ENCODE measurements around the gene ZMIZ1.

Gene ZMIZ1

DNA sequence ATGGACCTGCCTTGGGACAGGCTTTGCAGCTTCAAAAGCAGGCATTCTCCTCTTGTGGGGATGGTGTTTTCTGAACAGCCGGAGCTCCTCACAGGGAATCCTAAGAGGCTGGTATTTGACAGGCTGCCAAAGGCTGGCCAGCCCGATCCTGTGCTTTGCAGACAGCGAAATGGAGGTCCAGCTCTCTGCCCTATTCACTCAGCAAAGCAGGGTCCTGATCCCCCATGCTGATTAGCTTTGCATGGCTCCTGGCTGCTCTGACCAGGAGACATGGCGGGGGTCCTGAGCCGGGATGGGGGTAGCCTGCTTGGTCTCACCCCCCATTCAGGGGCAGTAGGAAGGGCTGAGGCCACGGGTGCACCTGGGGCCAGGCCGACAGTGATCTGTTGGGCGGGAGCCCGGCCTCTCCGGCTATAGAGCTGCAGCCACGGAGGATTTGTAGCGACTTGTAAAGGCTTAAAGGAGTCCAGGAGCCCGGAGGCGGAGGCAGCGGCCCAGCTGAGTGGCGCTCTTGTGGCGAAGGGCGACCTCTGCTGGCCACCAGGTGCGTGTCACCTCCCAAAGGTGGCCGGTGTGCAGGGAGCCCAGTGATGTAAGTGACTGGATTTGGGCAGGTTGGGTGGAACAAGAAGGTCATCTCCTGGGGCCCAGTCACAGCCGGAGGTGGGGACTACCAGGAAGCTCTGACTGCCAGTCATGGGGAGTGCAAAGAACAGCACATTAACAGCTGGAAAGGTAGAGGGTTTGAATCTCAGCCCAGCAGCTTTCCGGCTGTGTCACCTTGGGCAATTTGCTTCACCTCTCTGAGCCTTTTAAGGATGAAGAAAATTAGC, 126.5 kb downstream of the ZMIZ1 start:
- no peak overlapping the region for H3K27ac ChIP-seq
- H3K36me3 ChIP-seq (ENCODE audit: insufficient read depth) = no peaks in the 10 kb centered on the region
- no peak overlapping the region; the same call in 1 of the 2 replicates for H2AFZ ChIP-seq (ENCODE audit: low read depth)
- TF ChIP-seq, protein P1, sequence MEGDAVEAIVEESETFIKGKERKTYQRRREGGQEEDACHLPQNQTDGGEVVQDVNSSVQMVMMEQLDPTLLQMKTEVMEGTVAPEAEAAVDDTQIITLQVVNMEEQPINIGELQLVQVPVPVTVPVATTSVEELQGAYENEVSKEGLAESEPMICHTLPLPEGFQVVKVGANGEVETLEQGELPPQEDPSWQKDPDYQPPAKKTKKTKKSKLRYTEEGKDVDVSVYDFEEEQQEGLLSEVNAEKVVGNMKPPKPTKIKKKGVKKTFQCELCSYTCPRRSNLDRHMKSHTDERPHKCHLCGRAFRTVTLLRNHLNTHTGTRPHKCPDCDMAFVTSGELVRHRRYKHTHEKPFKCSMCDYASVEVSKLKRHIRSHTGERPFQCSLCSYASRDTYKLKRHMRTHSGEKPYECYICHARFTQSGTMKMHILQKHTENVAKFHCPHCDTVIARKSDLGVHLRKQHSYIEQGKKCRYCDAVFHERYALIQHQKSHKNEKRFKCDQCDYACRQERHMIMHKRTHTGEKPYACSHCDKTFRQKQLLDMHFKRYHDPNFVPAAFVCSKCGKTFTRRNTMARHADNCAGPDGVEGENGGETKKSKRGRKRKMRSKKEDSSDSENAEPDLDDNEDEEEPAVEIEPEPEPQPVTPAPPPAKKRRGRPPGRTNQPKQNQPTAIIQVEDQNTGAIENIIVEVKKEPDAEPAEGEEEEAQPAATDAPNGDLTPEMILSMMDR (conservative IDR thresholded peaks at IDR 0.05; ENCODE audit: low read depth, low read length) = peak; percentile 86
- no peak overlapping the region for H3K4me3 ChIP-seq (IDR thresholded peaks at IDR 0.05; ENCODE audit: insufficient read depth, low read depth, low read length)
- H3K4me1 ChIP-seq (ENCODE audit: low read depth, poor library complexity, severe bottlenecking) = no peaks in the 10 kb centered on the region
- no peaks in the 10 kb centered on the region for H4K20me1 ChIP-seq (ENCODE audit: insufficient read depth)
- H3K9ac ChIP-seq = no peak overlapping the region
- H3K79me2 ChIP-seq (ENCODE audit: insufficient read depth, low read depth) = no peaks in the 10 kb centered on the region
- no peak overlapping the region for H3K4me2 ChIP-seq
- no peaks in the 10 kb centered on the region for H3K27me3 ChIP-seq (ENCODE audit: insufficient read depth, low read depth)

DNA sequence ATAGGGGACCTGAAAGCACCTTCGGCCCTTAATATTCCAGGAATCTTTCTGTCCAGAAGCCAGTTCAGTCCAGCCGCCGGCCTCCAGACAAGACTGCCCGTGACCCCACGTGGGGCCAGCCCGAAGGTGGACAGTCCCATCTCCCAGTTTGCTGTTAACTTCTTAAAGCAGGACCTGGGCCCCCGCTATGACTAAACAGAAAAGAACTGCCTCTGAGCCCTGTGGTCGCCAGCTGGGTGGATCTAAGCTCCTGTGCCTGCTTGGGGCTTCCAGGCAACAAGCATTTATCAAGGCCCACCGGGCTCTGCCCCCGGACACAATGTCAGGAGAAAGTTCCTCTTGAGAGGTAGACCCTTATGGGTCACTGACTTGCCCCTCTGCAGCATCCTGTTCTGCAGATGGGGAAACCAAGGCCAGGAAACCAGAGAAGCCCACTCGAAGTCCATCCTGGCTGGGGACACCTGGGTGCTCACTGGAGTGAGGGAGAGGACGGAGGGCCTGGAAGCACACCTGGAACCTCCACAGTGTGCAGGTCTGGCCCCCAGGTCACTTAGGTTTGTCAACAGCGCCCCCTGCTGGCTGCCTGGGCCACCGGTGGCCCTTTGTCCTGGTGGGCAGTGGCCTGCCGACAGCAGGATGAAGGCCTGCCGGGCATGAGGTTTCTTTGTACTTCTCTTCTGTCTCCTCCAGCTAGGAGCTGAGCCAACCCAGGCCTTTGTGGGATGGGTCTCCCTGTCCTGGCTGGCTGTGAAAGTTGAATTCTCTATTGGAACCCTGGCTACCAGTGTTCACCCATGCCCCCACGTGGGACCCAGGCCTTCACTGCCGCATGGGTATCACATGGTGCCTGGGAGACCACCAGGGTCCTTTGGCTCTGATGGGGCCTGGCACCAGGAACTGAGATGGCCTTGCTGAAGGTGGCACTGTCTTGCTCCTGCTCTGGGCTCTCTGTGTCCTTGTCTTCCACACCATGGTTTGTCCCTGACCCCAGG, 128.0 kb downstream of the ZMIZ1 start:
- TF ChIP-seq, protein P1 (conservative IDR thresholded peaks at IDR 0.05; ENCODE audit: low read depth, low read length) = peak; percentile 93
- no peak overlapping the region for H3K4me3 ChIP-seq (IDR thresholded peaks at IDR 0.05; ENCODE audit: insufficient read depth, low read depth, low read length)
- no peaks in the 10 kb centered on the region for H3K79me2 ChIP-seq (ENCODE audit: insufficient read depth, low read depth)
- no peaks in the 10 kb centered on the region for H3K4me1 ChIP-seq (ENCODE audit: low read depth, poor library complexity, severe bottlenecking)
- no peak overlapping the region for H3K4me2 ChIP-seq
- no peak overlapping the region for H3K9ac ChIP-seq
- no peak overlapping the region for H3K27ac ChIP-seq
- H4K20me1 ChIP-seq (ENCODE audit: insufficient read depth) = no peaks in the 10 kb centered on the region
- no peak overlapping the region for H2AFZ ChIP-seq (ENCODE audit: low read depth)
- H3K27me3 ChIP-seq (ENCODE audit: insufficient read depth, low read depth) = no peaks in the 10 kb centered on the region
- no peaks in the 10 kb centered on the region for H3K36me3 ChIP-seq (ENCODE audit: insufficient read depth)

DNA sequence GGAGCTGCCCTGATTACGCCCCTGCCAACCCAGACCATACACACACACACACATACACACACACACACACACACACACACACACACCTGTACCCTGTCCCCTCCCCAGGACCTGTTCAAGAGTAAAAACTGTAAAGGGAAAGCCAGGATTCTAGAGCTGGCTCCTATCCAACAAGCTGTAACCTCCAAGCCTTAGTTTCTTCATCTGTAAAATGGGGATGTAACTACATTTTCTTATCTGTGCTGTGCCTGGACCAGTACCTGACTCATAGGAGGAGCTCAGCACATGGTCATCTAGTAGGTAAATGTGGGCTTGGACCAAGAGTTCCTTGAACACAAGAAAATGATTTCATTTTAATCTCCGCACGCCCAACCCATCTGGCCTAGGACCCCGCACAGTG, 128.8 kb downstream of the ZMIZ1 start:
- TF ChIP-seq, protein P1 (conservative IDR thresholded peaks at IDR 0.05; ENCODE audit: low read depth, low read length) = no peak
- Histone ChIP-seq H3K27me3 (ENCODE audit: insufficient read depth, low read depth) (no peaks in the 10 kb centered on the region), H3K27ac (no peak overlapping the region), H3K36me3 (ENCODE audit: insufficient read depth) (no peaks in the 10 kb centered on the region), H3K4me3 (IDR thresholded peaks at IDR 0.05; ENCODE audit: insufficient read depth, low read depth, low read length) (no peak overlapping the region), H2AFZ (ENCODE audit: low read depth) (no peak overlapping the region), H3K79me2 (ENCODE audit: insufficient read depth, low read depth) (no peaks in the 10 kb centered on the region), H3K9ac (no peak overlapping the region), H3K4me1 (ENCODE audit: low read depth, poor library complexity, severe bottlenecking) (peaks cover 3% of the 10 kb centered on the region), H3K4me2 (no peak overlapping the region), H4K20me1 (ENCODE audit: insufficient read depth) (no peaks in the 10 kb centered on the region)

GRCh38 chr10:79200346-79200745, 131.6 kb downstream of the ZMIZ1 start:
- Histone ChIP-seq H3K36me3 (ENCODE audit: insufficient read depth) (no peaks in the 10 kb centered on the region), H4K20me1 (ENCODE audit: insufficient read depth) (no peaks in the 10 kb centered on the region), H3K4me1 (ENCODE audit: low read depth, poor library complexity, severe bottlenecking) (peaks cover 3% of the 10 kb centered on the region), H3K27me3 (ENCODE audit: insufficient read depth, low read depth) (no peaks in the 10 kb centered on the region), H3K4me3 (IDR thresholded peaks at IDR 0.05; ENCODE audit: insufficient read depth, low read depth, low read length) (no peak overlapping the region), H3K79me2 (ENCODE audit: insufficient read depth, low read depth) (no peaks in the 10 kb centered on the region), H3K9ac (no peak overlapping the region), H2AFZ (ENCODE audit: low read depth) (no peak overlapping the region), H3K4me2 (no peak overlapping the region), H3K27ac (no peak overlapping the region)
- TF ChIP-seq, protein P1 (conservative IDR thresholded peaks at IDR 0.05; ENCODE audit: low read depth, low read length) = no peak

All from KMS-11 (cell line).